ENCODE results near the gene SPG11.

SPG11 gene

GRCh38 chr15:44585633-44586032, 77.8 kb downstream of the SPG11 start:
- Histone ChIP-seq H3K9me3 (ENCODE audit: severe bottlenecking) (no peaks in the 10 kb centered on the region), H3K36me3 (peaks cover 46% of the 10 kb centered on the region), H3K27ac (no peak overlapping the region), H3K4me3 (ENCODE audit: low read depth, low read length) (no peak overlapping the region), H3K27me3 (ENCODE audit: insufficient read depth, low read depth, severe bottlenecking) (no peaks in the 10 kb centered on the region)
- no peak for DNase-seq
- no peak for TF ChIP-seq CTCF (IDR thresholded peaks at IDR 0.05; ENCODE audit: low read depth, low read length)

GRCh38 chr15:44584162-44584749, 79.2 kb downstream of the SPG11 start:
- H3K4me3 ChIP-seq (ENCODE audit: low read depth, low read length) = no peak overlapping the region
- peak; percentile 51 for DNase-seq
- H3K36me3 ChIP-seq = peaks cover 38% of the 10 kb centered on the region
- no peak overlapping the region for H3K27ac ChIP-seq
- peak; percentile 81 for TF ChIP-seq CTCF (IDR thresholded peaks at IDR 0.05; ENCODE audit: low read depth, low read length)
- H3K27me3 ChIP-seq (ENCODE audit: insufficient read depth, low read depth, severe bottlenecking) = no peaks in the 10 kb centered on the region
- H3K9me3 ChIP-seq (ENCODE audit: severe bottlenecking) = no peaks in the 10 kb centered on the region

- H3K36me3 ChIP-seq = peaks cover 22% of the 10 kb centered on the region
- DNase-seq = no peak
- no peaks in the 10 kb centered on the region for H3K27me3 ChIP-seq (ENCODE audit: insufficient read depth, low read depth, severe bottlenecking)
- no peak for TF ChIP-seq CTCF (IDR thresholded peaks at IDR 0.05; ENCODE audit: low read depth, low read length)
- no peaks in the 10 kb centered on the region for H3K9me3 ChIP-seq (ENCODE audit: severe bottlenecking)
- H3K27ac ChIP-seq = no peak overlapping the region
- H3K4me3 ChIP-seq (ENCODE audit: low read depth, low read length) = no peak overlapping the region
These were observed 83.4 kb downstream of the SPG11 start for GRCh38 chr15:44580105-44580504.

- DNase-seq = no peak
- H3K36me3 ChIP-seq = peaks cover 8% of the 10 kb centered on the region; the same call in 1 of the 2 replicates
- H3K27me3 ChIP-seq (ENCODE audit: insufficient read depth, low read depth, severe bottlenecking) = no peaks in the 10 kb centered on the region
- no peaks in the 10 kb centered on the region for H3K9me3 ChIP-seq (ENCODE audit: severe bottlenecking)
- H3K4me3 ChIP-seq (ENCODE audit: low read depth, low read length) = no peak overlapping the region
- no peak for TF ChIP-seq CTCF (IDR thresholded peaks at IDR 0.05; ENCODE audit: low read depth, low read length)
- H3K27ac ChIP-seq = no peak overlapping the region
These were observed 88.7 kb downstream of the SPG11 start for GRCh38 chr15:44574734-44575133.

GRCh38 chr15:44573386-44573785, 90.1 kb downstream of the SPG11 start:
- H3K9me3 ChIP-seq (ENCODE audit: severe bottlenecking) = no peaks in the 10 kb centered on the region
- no peak for DNase-seq
- TF ChIP-seq CTCF (IDR thresholded peaks at IDR 0.05; ENCODE audit: low read depth, low read length) = no peak
- no peaks in the 10 kb centered on the region for H3K27me3 ChIP-seq (ENCODE audit: insufficient read depth, low read depth, severe bottlenecking)
- H3K4me3 ChIP-seq (ENCODE audit: low read depth, low read length) = no peak overlapping the region
- peaks cover 8% of the 10 kb centered on the region; the same call in 1 of the 2 replicates for H3K36me3 ChIP-seq
- H3K27ac ChIP-seq = no peak overlapping the region

GRCh38 chr15:44570361-44570760, 93.1 kb downstream of the SPG11 start:
- H3K27me3 ChIP-seq (ENCODE audit: insufficient read depth, low read depth, severe bottlenecking) = no peaks in the 10 kb centered on the region
- no peak for TF ChIP-seq CTCF (IDR thresholded peaks at IDR 0.05; ENCODE audit: low read depth, low read length)
- H3K27ac ChIP-seq = no peak overlapping the region
- no peak for DNase-seq
- H3K9me3 ChIP-seq (ENCODE audit: severe bottlenecking) = no peaks in the 10 kb centered on the region
- H3K36me3 ChIP-seq = peaks cover 19% of the 10 kb centered on the region
- H3K4me3 ChIP-seq (ENCODE audit: low read depth, low read length) = no peak overlapping the region

Data from WERI-Rb-1 (cell line).